ELR (cell line): ENCODE results near the gene VPS45.
"Not testable (repeated sequence)": the region's sequence is repeated elsewhere in the genome, so short reads cannot be mapped to it uniquely, and the experiment has no call there.

ENCODE experiments used
- DNase-seq: peaks from one replicate; pipeline ENCODE4 v3.0.0-alpha.2; 2015; ENCODE audit warnings: low read depth

The VPS45 gene

DNA sequence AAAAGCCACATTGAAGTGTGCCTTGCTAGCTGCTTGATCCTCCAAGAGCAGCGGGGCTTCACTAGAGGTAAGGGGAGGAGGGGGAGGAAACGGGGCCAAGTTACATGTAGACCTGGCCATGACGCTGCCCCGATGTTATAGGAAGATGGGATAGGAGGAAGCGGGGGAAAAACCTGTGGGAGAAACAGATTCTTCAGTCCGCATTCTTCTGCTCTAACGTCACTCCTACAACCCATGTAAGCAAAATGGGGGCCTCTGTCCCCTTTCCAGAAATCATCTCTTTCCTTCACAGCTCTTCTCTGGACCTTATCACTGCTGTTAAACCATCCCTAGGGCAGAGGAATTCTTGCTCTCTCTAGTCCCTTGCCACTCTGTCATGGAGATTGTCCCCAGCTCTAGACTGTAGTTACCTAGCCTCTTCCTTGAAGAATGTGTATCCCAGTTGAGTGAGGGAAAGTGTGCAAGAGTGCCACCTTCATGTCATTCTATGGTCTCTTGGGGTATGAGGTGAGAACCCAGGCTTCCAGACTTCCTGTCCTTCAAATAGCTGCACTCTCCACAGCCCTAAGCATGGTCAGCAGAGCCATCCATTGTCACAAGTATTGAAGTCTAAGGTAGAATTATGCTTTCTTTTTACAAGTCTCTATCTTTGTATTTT, 93.5 kb downstream of the VPS45 start:
- no peak for DNase-seq

DNA sequence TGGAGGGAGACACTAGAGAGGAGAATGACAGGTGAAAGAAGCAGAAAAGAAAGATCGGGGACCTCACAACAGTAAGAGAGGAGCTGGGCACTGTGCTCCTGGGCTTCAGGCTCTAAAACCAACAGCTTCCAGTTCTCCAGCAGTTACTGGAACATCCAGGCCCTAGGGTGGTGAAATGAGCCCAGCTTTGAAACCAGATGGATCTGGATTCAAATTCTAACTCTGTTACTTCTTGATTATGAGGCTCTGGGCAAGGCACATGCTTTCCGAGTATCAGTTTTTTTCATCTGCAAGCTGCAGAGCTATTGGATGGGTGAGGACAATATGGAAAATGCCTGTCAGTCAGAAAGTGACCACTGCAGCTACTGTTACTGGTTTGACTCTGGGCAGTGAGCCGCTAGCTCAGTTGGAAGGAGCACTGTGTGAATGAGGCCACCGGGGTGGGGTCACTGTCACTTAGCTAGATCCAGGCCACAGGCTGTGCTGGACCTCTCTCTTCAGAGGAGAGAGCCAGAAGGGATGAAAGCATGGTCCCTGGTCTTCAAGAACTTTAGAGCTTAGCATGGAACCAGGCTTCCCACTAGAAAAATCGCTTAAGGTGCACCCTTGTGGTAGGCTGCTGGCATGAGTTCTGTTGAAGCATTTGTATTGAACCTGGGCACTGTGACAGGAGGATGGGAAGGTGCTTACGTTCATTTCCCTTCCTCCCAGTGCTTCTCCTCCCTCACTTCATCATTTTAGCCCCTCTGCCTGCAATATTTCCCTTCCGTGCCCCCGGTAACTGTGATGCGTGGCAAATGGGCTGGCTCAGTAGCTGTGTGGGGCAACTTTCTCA, 94.4 kb downstream of the VPS45 start:
- peak; percentile 37 for DNase-seq

DNA sequence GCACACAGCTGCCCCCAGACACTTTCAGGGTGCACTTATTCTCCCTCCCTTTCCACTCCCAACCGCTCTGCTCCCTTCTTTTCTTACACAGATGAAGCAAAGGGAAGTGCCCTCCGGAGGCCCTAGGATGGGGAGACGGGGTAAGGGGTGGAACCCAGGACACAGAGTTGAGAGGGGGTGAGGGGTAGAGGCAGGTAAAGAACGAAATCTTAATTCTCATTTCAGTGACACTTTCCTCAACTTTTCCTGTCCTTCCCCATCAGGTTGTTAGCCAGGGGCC, 94.9 kb downstream of the VPS45 start:
- no peak for DNase-seq

DNA sequence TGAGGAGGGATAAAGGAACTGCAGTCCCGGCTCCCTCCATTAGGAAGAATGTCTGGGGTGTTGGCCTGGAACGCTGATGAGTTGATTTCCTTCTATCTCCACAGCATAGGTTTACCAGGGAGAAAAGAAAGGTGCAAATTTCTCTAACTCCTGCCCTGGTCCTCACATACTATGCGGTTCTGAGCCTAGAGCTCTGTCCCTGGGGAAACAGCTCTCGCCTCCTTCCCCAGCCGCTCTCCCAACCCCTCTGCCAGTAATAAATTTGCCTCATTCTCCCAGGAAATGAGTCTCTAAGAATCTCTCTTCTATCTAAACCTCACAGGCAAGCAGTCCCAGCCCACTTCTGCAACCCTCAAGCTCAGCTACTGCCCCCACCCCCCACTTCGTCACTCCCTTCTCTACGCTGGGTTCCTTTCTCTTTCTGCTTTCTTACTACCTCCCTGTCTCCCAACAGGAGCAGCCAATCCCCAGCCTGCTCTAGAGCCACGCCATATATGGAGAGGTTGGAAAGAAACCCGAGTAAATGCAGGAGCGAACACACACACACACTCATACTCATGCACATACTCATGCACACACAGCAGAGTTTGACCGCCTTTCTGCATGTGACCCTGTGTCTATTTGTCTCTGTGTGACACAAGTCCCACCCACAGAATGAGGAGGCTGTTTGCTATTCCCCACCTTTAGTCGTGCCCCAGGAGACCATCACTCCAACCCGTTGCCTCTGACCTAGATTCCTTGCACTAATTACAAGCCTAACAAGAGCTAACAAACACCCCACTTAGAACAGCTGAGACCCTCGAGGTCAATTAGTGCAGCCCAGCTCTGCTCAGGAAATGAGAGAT, 95.5 kb downstream of the VPS45 start:
- peak; percentile 98 for DNase-seq

DNA sequence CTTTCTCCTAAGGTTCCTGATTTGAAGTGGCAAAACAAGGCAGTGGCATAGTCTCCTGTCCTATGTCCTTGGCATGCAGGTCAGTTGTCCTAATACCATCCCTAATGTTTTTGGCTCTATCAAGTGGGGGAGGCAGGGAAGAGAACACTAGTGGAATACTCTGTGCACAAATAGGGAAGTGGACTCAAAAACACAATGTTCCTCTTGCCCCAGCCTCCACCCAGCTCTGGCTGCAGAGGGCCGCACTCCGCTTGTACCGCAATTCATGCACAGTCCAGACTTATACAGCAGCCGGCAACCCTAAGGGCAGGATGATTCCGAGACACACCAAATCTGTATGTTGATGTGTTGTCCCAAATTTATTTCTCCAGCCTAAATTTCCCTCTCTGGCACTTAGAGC, 96.6 kb downstream of the VPS45 start:
- no peak for DNase-seq

DNA sequence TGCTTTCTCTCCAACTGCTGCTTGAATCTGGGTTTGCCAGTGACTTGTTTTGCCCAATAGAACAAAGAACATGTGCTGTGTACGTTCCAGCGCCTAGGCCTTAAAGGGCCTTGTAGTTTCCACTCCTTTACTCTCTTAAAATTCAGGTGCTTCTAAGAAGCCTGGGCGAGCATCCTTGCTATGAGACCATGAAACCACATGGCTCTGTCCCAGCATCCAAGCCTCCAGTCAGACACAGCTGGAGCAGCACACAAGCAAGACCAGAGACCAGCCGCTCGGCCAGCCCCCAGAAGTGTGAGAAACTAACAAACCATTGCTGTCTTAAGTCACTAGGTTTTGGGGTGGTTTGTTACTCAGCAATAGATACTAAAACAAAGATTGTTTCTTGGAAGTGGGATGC, 97.2 kb downstream of the VPS45 start:
- no peak for DNase-seq

DNA sequence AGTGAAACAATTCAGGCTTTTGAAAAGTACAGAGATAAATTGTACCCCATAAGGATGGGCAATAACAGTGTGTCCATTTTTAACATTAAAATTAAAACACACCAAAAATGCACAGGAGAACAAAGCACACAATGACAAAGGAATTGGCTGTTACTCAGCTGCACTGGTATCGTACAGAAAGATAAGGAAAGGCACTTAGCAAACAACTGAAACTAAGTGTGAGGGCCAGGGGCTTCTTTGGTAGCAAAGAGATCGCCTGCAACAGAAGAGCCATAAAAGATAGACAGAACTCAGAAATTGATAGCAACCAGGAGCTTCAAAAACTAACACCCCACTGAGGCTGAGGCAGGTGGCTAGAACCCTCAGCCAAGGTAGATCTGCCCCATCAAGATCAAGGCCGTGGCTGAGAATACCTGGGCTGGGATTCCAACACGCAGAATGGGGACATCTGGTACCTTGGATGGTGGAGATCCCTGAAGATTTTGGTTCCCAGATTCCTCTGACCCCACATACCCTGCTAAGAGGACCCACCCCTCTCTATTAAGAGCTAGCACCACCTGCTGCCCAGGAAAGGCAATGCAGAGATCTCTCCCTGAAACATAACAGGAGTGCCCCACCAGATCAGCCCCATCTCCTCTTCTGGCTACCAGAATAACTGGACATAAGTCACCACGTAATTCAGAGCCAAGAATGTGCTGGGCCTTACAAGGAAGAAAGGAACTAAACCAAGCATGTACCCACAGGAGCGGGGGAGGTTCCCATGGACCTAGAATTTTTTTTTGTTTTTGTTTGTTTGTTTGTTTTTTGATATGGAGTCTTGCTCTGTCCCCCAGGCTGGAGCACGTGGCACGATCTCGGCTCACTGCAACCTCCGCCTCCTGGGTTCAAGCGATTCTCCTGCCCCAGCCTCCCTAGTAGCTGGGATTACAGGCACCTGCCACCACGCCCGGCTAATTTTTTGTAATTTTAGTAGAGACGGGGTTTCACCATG, 98.3 kb downstream of the VPS45 start:
- DNase-seq: peak; percentile 66

DNA sequence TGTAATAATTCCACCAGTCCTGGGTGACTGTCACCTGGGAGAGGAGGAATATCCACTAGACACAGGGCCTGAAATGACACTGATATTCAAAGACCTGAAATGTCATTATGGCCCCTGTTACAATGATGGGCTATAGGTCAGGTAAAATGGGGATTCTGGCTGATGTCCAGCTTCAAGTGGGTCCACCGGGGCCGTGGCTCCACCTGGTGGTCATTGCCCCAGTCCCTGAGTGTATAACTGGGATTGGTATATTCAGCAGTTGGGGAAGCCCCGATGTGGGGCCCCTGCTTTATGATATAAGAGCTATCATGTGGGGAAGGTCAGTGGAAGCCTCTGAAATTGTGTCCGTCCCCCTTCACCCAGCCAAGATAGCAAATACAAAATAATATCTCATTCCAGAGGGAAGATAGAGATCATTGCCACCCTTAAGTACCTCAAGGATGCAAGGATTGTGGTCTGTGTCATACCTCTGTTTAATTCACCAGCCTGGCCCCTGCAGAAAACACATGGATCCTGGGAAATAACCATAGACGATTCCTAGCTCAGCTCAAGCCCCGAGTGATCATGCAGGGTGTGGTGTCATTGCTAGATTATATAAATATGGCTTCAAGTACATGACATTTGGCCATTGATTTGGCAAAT, 101.5 kb downstream of the VPS45 start:
- DNase-seq: peak; percentile 80

DNA sequence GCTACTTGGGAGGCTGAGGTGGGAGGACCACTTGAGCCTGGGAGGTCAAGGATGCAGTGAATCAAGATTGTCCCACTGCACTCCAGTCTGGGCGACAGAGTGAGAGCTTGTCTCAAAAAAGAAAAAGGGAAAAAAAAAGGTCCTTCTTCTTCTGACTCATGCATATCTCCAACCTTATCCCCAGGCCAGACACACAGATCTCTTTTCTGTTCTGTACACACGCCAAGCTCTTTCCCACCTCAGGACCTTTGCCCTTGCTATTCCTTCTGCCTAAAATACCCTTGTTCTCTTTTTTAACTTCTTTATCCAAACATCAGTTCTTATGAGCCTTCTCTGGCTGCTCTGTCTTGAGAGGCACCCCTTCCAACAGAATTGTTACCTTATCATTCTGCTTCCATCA, 104.2 kb downstream of the VPS45 start:
- no peak for DNase-seq

DNA sequence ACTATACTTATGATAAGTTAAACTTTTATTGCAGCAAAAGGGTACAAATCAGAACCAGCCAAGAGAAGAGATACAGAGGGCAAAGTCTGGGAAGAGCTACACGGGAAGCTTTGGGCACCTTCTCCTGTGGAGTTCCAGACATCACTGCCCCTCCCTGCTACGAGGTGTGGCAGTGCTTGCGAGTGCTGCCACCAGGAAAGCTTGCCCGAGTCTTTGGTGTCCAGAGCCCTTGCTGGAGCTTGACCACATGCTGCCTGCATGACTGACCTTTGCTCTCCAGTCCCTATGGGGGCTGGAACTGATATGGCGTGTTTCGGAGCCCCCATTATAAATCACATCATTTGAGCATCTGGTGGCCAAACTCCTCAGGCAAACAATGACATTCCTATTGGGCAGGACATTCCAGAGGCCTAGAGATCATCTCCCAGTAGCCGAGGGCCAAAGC, 105.6 kb downstream of the VPS45 start:
- peak; percentile 13 for DNase-seq

DNA sequence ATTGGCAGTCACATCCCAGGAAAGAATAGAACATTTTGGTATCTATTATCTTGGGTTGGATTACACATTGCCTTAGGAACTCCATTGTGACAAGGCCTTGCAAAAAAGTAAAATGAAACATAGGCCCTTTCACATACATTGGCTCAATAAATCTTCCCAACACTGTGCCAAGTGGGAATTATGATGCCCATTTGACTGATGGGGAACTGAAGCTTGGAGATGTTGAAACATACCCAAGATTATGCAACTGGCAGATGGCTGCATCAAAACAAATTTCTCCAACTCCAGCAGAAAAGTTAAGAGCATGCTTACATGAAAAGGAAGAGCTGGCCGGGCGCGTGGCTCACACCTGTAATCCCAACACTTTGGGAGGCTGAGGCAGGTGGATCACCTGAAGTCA, 109.0 kb downstream of the VPS45 start:
- DNase-seq: no peak

DNA sequence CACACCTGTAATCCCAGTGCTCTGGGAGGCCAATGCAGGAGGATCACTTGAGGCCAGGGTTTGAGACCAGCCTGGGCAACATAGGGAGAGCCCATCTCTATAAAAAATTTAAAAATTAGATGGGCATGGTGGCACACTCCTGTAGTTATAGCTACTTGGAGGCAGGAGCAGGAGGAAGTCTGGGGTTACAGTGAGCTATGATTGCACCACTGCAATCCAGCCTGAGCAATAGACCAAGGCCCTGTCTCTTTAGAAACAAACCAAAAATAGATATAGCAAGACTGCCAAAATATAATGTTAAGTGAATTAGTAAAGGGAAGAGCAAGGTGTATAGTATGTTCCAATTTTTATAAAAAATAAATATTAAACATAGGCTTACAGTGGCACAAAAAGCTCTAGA, 111.0 kb downstream of the VPS45 start:
- no peak for DNase-seq

DNA sequence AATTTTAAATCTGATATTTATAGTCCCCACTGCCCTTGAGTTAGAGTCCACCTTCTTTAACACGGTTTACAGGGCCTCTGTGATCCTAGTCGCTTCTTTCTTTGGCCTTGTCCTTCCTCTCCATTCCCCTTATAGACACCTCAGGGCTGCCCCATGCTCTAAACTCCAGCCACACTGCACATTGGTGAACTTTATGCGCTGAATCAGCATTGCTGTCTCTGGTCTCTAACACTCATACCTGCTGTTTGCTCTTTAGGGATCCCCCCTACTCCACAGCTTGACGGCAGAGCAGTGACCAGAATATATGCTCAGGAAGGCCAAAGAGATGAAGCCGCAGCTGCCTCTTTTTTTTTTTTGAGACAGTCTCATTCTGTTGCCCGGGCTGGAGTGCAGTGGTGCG, 112.3 kb downstream of the VPS45 start:
- no peak for DNase-seq

DNA sequence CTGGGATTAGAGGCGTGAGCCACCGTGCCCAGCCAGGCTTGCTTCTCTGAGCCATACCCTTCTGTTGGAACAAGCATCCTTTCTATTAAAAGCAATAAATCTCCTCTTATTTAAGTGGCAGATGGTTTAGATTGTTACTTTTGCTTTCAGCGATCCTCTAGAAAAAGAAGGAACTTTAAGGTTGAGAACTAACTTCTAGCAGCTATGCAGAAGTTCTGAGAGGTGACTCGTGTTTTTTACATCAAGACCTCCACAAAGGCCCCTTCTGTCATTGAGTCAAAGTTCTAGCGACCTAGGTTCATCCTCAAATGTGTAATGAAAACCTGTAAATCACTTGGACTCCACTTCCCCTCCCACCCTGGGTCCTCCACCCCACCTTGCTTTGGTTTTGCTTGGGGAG, 112.9 kb downstream of the VPS45 start:
- DNase-seq: no peak

DNA sequence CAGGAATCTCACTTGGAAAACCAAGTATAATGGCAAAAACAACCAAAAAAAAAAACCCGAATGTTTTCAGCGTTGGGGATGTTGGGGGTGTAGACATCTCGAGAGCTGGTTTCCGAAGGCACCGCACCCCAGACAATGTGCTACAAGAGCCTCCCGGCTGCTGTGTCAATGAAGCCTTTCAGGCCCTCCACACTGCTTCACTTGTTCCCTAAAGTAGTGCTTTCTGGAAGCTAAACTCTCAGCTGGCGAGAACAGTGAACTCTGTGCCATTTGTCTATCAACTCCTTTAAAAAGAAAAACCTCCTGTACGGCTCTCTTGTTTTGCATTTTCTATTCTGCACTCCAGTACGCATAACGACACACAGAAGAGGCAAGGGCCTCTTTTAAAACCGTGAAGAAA, 114.7 kb downstream of the VPS45 start:
- no peak for DNase-seq

DNA sequence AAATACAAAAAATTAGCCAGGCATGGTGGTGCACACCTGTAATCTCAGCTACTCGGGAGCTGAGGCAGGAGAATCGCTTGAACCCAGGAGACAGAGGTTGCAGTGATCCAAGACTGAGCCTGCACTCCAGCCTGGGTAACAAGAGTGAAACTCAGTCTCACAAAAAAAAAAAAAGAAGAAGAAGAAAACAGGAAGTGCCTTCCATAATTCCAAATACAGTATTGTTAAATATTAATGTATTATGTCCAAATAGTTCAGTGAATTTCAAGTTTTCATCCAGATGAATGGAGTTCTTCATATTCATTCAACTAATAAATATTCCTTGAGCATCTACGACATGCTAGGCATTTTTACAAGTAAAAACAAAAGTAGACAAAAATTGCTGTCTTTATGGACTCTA, 115.5 kb downstream of the VPS45 start:
- no peak for DNase-seq

DNA sequence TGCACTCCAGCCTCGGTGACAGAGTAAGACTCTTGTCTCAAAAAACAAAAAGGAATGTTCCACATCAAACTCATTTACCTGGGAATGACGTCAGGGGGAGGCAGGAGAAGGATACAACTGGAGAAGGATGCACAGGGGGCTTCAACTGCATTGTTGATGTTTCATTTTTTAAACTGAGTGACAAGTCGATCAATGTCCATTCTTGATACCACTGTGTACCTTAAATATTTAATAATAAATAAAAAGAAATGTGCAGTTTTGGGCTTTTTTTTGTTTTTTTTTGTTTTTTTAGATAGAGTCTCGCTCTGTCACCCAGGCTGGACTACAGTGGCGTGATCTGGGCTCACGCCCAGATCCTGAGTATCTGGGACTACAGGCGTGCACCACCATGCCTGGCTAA, 117.9 kb downstream of the VPS45 start:
- DNase-seq: no peak

DNA sequence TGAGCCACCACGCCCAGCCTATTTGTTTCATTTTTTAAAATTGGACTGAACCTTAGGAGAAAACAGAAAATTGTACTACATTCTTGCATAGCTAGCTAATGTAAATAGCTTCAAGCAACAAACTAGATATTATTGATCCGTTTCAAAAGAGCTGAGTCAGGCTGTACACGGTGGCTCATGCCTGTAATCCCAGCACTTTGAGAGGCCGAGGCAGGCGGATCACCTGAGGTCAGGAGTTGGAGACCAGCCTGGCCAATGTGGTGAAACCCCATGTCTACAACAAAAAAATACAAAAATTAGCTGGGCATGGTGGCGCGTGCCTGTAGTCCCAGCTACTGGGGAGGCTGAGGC, 118.8 kb downstream of the VPS45 start:
- not testable (repeated sequence) for DNase-seq

DNA sequence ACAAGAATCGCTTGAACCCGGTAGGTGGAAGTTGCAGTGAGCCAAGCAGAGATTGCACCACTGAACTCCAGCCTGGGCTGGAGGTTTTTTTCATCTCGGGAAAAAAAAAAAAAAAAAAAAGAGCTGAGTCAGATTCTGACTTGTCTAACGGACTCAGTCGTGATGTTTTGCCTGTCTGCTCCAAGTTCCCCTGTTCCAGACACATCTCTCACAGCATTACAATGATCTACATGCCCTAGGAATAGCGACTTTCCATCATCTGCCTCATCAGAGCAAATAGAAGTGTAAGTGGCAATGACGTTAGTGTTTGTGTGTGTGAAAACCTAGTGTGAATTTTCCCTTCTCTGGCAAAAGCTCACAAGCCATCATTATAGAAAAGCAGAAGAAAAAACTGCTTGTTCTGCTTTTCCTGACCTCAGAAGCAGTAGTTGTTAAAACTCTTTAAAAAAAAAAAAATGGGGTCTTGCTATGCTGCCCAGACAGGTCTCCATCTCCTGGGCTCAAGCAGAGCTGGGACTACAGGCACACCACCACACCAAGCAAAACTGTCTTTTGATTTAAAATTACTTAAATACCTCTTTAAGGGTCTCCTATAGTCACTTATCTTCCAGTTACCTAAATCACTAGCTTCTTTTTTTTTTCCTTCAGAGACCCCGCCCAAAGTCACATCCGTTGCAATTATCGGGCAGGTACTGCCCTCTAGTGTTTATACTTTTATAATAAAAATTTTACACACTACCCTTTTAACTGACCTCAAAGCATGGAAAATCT, 119.4 kb downstream of the VPS45 start:
- peak; percentile 77 for DNase-seq

DNA sequence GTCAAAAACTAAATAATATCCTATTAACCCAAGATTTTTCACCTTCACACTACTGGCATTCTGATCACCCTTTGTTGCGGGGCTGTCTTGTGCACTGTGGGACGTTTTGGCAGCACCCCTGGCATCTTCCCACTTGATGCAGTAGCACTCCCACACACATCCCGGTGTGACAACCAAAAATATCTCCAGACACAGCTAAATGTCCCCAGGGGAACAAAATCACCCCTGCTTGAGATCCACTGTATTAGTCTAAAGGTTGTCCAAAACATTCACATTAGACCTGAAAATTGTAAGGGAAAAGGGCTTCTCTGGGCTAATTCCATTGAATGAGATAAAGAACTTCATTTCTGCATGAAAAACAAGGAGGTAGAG, 120.0 kb downstream of the VPS45 start:
- no peak for DNase-seq

DNA sequence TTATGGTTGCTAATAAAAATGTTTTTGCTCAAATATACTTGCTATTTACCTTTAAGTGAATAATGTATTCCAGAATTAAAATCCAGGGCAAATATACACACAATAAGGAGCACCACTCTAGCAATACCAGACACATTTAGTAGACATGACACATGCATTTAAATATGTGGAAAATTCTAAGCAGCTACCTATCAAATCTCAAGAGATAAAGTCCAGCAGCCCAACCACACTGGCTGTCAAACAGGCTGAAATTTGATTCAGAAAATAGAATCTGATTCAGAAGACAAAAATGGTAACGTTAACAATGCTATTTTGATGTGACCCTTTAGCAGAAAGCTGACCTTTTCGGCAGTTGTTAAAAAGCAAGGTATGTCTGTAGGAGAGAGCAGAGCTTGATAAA, 124.4 kb downstream of the VPS45 start:
- peak; percentile 73 for DNase-seq
